ENCODE results near the gene KRT7. TPM values are rescaled to one million over a fixed set of nuclear protein-coding genes. Genes with fewer than 3 reads are reported as not detected.

Gene KRT7
- total RNA-seq, 1 experiment from 2014 or later = 10.0 TPM

DNA sequence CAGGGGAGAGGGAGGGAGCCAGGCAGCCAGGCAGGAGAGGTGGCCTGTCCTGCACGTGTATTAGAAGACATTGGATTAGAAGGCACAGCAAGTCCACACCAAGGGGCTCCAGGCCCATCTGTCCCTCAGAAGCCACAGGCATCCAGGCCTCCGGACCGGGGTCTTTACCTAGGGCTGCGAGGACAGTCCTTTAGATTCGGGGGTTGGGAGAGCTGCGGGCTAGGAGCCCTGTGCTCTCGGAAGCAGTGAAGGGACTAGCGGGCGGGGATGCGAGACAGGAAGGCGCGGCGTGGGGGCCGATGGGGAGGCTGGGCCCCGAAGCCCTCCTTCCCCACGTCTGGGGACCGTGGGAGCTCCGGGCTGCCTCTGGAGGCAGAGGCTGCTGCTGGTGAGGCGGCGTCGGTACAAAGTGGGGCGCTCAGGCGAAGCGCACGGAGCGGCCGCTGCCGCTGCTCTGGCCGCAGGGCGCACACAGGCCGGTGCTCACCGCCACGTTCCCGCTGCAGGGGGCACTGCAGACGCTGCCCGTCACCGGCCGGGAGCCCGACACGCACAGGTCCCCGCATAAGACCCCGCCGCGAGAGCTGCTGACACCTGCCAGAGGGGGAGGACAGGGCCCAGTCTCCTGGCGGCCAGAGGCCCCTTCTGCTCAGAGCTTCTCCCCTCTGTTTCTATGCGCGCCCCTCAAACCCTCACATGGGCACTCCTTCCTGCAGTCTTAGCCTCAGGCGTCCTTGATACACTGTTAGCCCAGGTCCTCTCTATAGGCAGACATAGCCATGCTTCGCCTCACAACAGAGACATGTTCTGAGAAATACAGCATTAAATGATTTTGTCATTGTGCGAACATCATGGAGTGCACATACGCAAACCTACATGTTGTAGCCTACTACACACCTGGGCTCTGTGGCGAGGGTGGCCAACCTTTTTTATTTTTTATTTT lies 17.3 kb downstream of the KRT7 start:
- H2AFZ ChIP-seq (ENCODE audit: low read length) = no peak overlapping the region
- no peaks in the 10 kb centered on the region for H3K9me3 ChIP-seq (ENCODE audit: control insufficient read depth, low read depth, low read length)
- peak overlapping the region; percentile 20; the same call in 1 of the 2 replicates for H3K14ac ChIP-seq (ENCODE audit: insufficient read depth, low read length)
- H3K27ac Mint-ChIP-seq = no peak overlapping the region; a peak in 1 of 7 replicates
- no peak overlapping the region for H3T11ph ChIP-seq (ENCODE audit: low read length)
- H3K56ac ChIP-seq (ENCODE audit: insufficient read length, low read depth, low read length) = no peak overlapping the region
- no peak overlapping the region for H3K18ac ChIP-seq (ENCODE audit: insufficient read length, low read depth, low read length)
- no peak overlapping the region for H3K23ac ChIP-seq (ENCODE audit: insufficient read length, low read depth, low read length)
- H3K36me3 Mint-ChIP-seq (ENCODE audit: insufficient read depth in 1 of 3, low read depth in 3 of 3) = no peaks in the 10 kb centered on the region
- no peak overlapping the region for H2BK20ac ChIP-seq (ENCODE audit: low read depth, low read length, poor library complexity, severe bottlenecking)
- H3K27me3 Mint-ChIP-seq (ENCODE audit: low read depth) = peaks cover 74% of the 10 kb centered on the region
- no peak overlapping the region for H4K91ac ChIP-seq (ENCODE audit: insufficient read length, low read depth, low read length)
- peaks cover 2% of the 10 kb centered on the region; the same call in 1 of the 2 replicates for H3K4me1 ChIP-seq (ENCODE audit: insufficient read depth, low read length)
- no peaks in the 10 kb centered on the region for H3K79me1 ChIP-seq (ENCODE audit: insufficient read depth, low read depth, low read length, poor library complexity, severe bottlenecking)
- no peak overlapping the region for H2BK5ac ChIP-seq (ENCODE audit: insufficient read length, low read length)
- no CpG with 5 or more reads among the region's 52 CpGs for WGBS (ENCODE audit: extremely low coverage, insufficient read length, low lambda C conversion rate)
- peak; percentile 76 for DNase-seq
- H2BK15ac ChIP-seq (ENCODE audit: low read depth, low read length) = no peak overlapping the region
- H2BK12ac ChIP-seq (ENCODE audit: insufficient read length, low read depth, low read length) = no peak overlapping the region
- H4K20me1 ChIP-seq (ENCODE audit: control insufficient read depth, insufficient read depth, insufficient read length) = no peaks in the 10 kb centered on the region
- peaks cover 31 to 38% of the 10 kb centered on the region in 2 experiments for H3K4me1 Mint-ChIP-seq
- H3K4me2 ChIP-seq (ENCODE audit: insufficient read depth, insufficient read length, low read length) = peak overlapping the region; percentile 37
- H3K27me3 ChIP-seq (ENCODE audit: insufficient read depth, low read length) = no peaks in the 10 kb centered on the region; the same call in 1 of the 2 replicates
- H3K79me2 ChIP-seq (ENCODE audit: insufficient read depth, low read length) = no peaks in the 10 kb centered on the region
- H3K23me2 ChIP-seq (ENCODE audit: insufficient read length, low read depth, low read length, poor library complexity, severe bottlenecking) = no peaks in the 10 kb centered on the region
- H4K8ac ChIP-seq (replicated peaks; ENCODE audit: insufficient read length, low read depth, low read length) = no peak overlapping the region
- H4K5ac ChIP-seq (ENCODE audit: insufficient read length, low read depth, low read length) = no peak overlapping the region
- H3K9ac ChIP-seq (ENCODE audit: extremely low read depth, insufficient read length, low read length) = no peak overlapping the region
- H3K4me3 Mint-ChIP-seq = peak overlapping the region; percentile 49 to 76
- no peaks in the 10 kb centered on the region for H3K9me3 Mint-ChIP-seq
- no peak overlapping the region for H3K4ac ChIP-seq (ENCODE audit: low read depth, low read length)
- TF ChIP-seq, protein P1, sequence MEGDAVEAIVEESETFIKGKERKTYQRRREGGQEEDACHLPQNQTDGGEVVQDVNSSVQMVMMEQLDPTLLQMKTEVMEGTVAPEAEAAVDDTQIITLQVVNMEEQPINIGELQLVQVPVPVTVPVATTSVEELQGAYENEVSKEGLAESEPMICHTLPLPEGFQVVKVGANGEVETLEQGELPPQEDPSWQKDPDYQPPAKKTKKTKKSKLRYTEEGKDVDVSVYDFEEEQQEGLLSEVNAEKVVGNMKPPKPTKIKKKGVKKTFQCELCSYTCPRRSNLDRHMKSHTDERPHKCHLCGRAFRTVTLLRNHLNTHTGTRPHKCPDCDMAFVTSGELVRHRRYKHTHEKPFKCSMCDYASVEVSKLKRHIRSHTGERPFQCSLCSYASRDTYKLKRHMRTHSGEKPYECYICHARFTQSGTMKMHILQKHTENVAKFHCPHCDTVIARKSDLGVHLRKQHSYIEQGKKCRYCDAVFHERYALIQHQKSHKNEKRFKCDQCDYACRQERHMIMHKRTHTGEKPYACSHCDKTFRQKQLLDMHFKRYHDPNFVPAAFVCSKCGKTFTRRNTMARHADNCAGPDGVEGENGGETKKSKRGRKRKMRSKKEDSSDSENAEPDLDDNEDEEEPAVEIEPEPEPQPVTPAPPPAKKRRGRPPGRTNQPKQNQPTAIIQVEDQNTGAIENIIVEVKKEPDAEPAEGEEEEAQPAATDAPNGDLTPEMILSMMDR (conservative IDR thresholded peaks at IDR 0.05) = peak; percentile 54
- H2AK5ac ChIP-seq (ENCODE audit: insufficient read length, low read length) = no peak overlapping the region
- no peak overlapping the region for H2BK120ac ChIP-seq (ENCODE audit: low read depth, low read length, poor library complexity, severe bottlenecking)
- no peak overlapping the region for H3K27ac ChIP-seq (ENCODE audit: insufficient read length, low read depth, low read length)
